Glutamatergic neuron (in vitro differentiated cells): ENCODE measurements around the gene BBLN. TPM values are rescaled to one million over a fixed set of nuclear protein-coding genes. Genes with fewer than 3 reads are reported as not detected.

Source experiments
- DNase-seq: peaks from one replicate; pipeline ENCODE4 v3.0.0; 2022
- H3K27ac Mint-ChIP-seq: one replicate; pipeline ENCODE4 v1.8.0; 2020; ENCODE audit warnings: mild to moderate bottlenecking, mixed read lengths, inconsistent platforms; ENCODE audit not compliant: unreplicated experiment
- H3K27me3 Mint-ChIP-seq: one replicate; pipeline ENCODE4 v1.8.0; 2020; ENCODE audit warnings: mild to moderate bottlenecking, moderate library complexity, mixed read lengths, inconsistent platforms; ENCODE audit not compliant: unreplicated experiment
- H3K36me3 Mint-ChIP-seq: one replicate; pipeline ENCODE4 v1.8.0; 2020; ENCODE audit warnings: mild to moderate bottlenecking, mixed read lengths, inconsistent platforms; ENCODE audit not compliant: unreplicated experiment
- H3K4me1 Mint-ChIP-seq: one replicate; pipeline ENCODE4 v1.8.0; 2020; ENCODE audit warnings: mild to moderate bottlenecking, low read depth, mixed read lengths, inconsistent platforms; ENCODE audit not compliant: unreplicated experiment
- H3K4me3 Mint-ChIP-seq: one replicate; pipeline ENCODE4 v1.8.0; 2020; ENCODE audit warnings: mild to moderate bottlenecking, mixed read lengths, inconsistent platforms; ENCODE audit not compliant: unreplicated experiment
- H3K9me3 Mint-ChIP-seq: one replicate; pipeline ENCODE4 v1.8.0; 2020; ENCODE audit warnings: mild to moderate bottlenecking, moderate library complexity, mixed read lengths, inconsistent platforms; ENCODE audit not compliant: unreplicated experiment
- total RNA-seq: library from RNA; stranded (reverse); fragmentation: NEBNext Ultra II Directional; extraction: Animal tissue kit (Norgen Biotek cat#: 25700); gene quantifications from one replicate; pipeline ENCODE4 v1.2.1, GENCODE V29; 2021; ENCODE audit not compliant: unreplicated experiment
- TF ChIP-seq, protein P1 (sequence below): fragments of 200-600 bp; sonication (generic); IDR thresholded peaks from one replicate; pipeline ENCODE4 v1.5.0; 2021; ENCODE audit not compliant: partially characterized antibody, unreplicated experiment

Gene BBLN
- total RNA-seq, 1 donor from 2014 or later, result 147 TPM

DNA sequence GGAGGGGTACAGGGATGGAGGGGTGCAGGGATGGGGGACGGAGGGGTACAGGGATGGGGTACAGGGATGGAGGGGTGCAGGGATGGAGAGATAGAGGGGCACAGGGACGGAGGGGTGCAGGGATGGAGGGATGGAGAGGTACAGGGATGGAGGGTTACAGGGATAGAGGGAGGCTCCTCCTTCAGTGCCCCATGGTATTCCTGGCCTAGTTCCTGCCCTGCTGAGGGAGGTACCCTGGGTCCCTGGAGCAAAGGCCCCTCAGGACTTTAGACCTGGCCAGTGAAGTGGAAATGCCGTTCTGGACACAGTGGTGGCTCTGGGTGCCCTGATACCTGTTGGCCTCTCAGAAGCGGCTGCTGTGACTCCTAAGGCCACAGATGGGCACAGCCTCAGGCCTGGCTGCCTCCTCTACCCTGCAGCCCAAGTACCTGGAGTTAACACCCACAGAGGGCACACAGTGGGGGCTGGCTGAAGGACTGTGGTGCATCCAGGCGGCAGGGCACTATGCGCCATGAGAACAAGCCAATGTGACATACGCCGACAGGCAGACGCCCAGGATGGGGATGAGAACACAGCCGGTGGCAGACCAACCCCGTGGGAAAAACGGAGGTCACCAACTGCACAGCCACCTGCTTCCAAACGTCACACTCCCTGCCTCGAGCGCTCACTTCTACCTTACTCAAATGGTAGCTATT, 40.9 kb upstream of the BBLN start:
- no peak overlapping the region for H3K4me3 Mint-ChIP-seq
- TF ChIP-seq, protein P1, sequence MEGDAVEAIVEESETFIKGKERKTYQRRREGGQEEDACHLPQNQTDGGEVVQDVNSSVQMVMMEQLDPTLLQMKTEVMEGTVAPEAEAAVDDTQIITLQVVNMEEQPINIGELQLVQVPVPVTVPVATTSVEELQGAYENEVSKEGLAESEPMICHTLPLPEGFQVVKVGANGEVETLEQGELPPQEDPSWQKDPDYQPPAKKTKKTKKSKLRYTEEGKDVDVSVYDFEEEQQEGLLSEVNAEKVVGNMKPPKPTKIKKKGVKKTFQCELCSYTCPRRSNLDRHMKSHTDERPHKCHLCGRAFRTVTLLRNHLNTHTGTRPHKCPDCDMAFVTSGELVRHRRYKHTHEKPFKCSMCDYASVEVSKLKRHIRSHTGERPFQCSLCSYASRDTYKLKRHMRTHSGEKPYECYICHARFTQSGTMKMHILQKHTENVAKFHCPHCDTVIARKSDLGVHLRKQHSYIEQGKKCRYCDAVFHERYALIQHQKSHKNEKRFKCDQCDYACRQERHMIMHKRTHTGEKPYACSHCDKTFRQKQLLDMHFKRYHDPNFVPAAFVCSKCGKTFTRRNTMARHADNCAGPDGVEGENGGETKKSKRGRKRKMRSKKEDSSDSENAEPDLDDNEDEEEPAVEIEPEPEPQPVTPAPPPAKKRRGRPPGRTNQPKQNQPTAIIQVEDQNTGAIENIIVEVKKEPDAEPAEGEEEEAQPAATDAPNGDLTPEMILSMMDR, result no peak
- no peak overlapping the region for H3K27ac Mint-ChIP-seq
- H3K4me1 Mint-ChIP-seq, result peaks cover 7% of the 10 kb centered on the region
- DNase-seq, result peak; percentile 45
- peaks cover 3% of the 10 kb centered on the region for H3K27me3 Mint-ChIP-seq
- no peaks in the 10 kb centered on the region for H3K36me3 Mint-ChIP-seq
- peaks cover 5% of the 10 kb centered on the region for H3K9me3 Mint-ChIP-seq

DNA sequence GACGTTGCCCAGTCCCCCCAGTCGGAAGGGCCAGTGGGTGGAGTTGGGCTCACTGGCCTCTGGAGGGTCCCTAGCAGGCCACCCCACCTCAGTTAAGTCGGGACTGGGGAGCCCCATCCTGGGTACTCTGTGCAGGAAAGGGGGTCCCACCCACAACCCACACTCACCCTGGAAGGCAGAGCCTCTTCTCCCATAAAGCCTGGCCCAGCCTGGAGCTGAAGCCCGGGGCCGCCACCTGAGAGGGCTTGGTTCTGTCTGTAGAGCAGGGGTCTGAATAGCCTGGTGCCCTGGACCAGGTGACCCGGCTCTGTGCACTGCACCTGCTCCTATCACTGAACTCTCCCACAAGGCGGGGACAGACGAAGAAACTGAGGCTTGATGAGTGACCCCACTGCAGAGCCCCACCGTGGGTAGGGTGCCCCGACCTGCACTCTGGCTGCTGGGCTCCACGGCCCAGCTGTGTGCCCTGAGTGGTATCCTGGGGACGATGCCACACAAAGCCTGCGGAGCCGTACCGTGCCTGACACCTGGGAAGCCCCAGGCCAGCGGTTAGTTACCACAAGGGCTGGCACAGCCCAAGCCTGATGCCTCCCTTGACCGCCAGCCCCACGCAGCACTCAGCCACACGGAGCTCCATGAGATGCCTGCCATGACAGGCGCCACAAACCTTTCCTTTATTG, 39.9 kb upstream of the BBLN start:
- Mint-ChIP-seq H3K9me3 (peaks cover 4% of the 10 kb centered on the region), H3K27me3 (peaks cover 3% of the 10 kb centered on the region), H3K4me3 (no peak overlapping the region), H3K36me3 (no peaks in the 10 kb centered on the region), H3K27ac (no peak overlapping the region), H3K4me1 (peaks cover 7% of the 10 kb centered on the region)
- peak; percentile 16 for DNase-seq
- TF ChIP-seq, protein P1, result no peak

DNA sequence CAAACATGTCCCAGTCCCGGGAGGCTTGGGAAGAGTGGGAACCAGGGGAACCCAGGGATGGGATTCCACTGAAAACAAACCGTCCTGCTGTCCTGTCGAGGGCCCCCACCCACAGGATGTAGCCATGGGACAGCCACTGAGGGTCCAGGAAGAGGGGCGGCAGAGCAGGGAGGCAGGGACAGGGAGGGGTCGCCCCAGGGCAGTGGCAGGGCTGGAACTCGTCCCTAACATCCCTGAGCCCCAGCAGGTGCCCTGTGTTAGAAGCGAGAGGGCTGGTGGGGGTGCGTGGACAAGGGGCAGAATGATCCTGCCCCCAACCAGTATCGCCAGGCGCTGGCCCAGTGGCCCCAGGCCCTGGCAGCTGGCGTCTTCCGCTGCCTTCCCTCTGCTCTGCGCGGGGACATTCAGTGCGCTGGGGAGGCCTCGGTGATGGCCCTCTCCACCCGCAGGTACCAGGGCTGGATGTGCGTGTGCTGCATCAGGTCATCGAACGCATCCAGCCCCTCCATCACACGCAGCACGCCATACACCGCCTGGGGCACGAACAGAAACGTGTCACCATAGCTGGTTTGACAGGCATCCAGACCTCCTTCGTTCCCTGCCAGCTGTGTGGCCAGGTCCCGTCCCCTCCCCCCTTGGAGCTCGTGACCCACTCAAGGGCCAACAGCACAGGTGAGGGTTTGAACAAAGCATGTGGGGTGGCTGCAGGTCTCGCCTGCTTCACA, 39.2 kb upstream of the BBLN start:
- H3K27ac Mint-ChIP-seq, result no peak overlapping the region
- H3K27me3 Mint-ChIP-seq, result peaks cover 3% of the 10 kb centered on the region
- H3K9me3 Mint-ChIP-seq, result peaks cover 4% of the 10 kb centered on the region
- TF ChIP-seq, protein P1, result no peak
- H3K4me1 Mint-ChIP-seq, result peaks cover 10% of the 10 kb centered on the region
- no peaks in the 10 kb centered on the region for H3K36me3 Mint-ChIP-seq
- peak; percentile 13 for DNase-seq
- H3K4me3 Mint-ChIP-seq, result no peak overlapping the region

DNA sequence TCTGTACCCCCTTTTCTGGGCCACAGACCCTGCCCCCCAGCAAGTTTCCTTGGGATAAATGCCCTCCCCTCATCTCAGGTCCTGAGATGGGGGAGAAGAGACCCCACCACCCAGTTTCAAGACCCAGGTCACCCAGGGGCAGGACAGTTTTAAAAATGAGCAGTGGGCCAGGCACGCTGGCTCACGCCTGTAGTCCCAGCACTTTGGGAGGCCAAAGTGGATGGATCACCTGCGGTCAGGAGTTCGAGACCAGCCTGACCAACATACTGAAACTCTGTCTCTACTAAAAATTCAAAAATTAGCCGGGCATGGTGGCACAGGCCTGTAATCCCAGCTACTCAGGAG, 38.6 kb upstream of the BBLN start:
- H3K27ac Mint-ChIP-seq, result no peak overlapping the region
- H3K27me3 Mint-ChIP-seq, result peaks cover 3% of the 10 kb centered on the region
- H3K4me1 Mint-ChIP-seq, result peaks cover 15% of the 10 kb centered on the region

More for the DNA sequence above, 38.6 kb upstream of the BBLN start:
- no peak for DNase-seq
- TF ChIP-seq, protein P1, result no peak
- H3K9me3 Mint-ChIP-seq, result peaks cover 8% of the 10 kb centered on the region
- H3K36me3 Mint-ChIP-seq, result no peaks in the 10 kb centered on the region
- H3K4me3 Mint-ChIP-seq, result no peak overlapping the region
